H1 (cell line): ENCODE measurements around the gene UBE2E1. TPM values are rescaled to one million over a fixed set of nuclear protein-coding genes. Genes with fewer than 3 reads are reported as not detected.

Experiments
- CHD2 ChIP-seq: IDR thresholded peaks from 2 replicates; pipeline ENCODE4 v1.6.1; 2012; ENCODE audit warnings: low read length, improper control_type of control experiment
- HDAC6 ChIP-seq: IDR thresholded peaks from one replicate; pipeline ENCODE4 v1.7.1; 2012; ENCODE audit warnings: low read depth, mild to moderate bottlenecking, inconsistent platforms, low read length, moderate library complexity
- POLR2A ChIP-seq, 2 experiments: IDR thresholded peaks; 1 replicate in 1 of 2; 2 replicates in 1 of 2; pipeline ENCODE4 v1.6.1; 2011; ENCODE audit warnings: low read depth in 2 of 2, low read length in 2 of 2, mild to moderate bottlenecking in 2 of 2; ENCODE audit errors: control extremely low read depth in 1 of 2
- SAP30 ChIP-seq: fragments of 300-600 bp; sonication (generic); IDR thresholded peaks from 2 replicates; pipeline ENCODE4 v1.7.1; 2012; ENCODE audit warnings: low read length, moderate library complexity, mild to moderate bottlenecking, inconsistent platforms; ENCODE audit not compliant: insufficient read depth, insufficient replicate concordance
- polyA plus RNA-seq, 7 experiments: library from polyadenylated mRNA; depleted of rRNA in 3 of 7; stranded (reverse) in 5 of 7; unstranded in 2 of 7; fragments of >200 nt in 5 of 7; fragments of 200-250 nt in 2 of 7; gene quantifications; 1 replicate in 5 of 7; 2 replicates in 1 of 7; 4 replicates in 1 of 7; pipeline versions ENCODE4 v1.2.1 to v1.2.3, GENCODE V29; 2011 to 2013; ENCODE audit warnings: missing spikeins in 2 of 7, mixed read lengths in 2 of 7
- total RNA-seq: library from RNA; stranded (reverse); fragmentation: NEBNext Ultra II Directional; extraction: Animal tissue kit (Norgen Biotek cat#: 25700); gene quantifications from 2 replicates; pipeline ENCODE4 v1.2.1, GENCODE V29; 2021

The UBE2E1 gene
- total and polyA plus RNA-seq, 2 of the 8 experiments (the other 6 are each of a cell fraction or from before 2014, with no cell fraction given), result 109 to 141 TPM

DNA sequence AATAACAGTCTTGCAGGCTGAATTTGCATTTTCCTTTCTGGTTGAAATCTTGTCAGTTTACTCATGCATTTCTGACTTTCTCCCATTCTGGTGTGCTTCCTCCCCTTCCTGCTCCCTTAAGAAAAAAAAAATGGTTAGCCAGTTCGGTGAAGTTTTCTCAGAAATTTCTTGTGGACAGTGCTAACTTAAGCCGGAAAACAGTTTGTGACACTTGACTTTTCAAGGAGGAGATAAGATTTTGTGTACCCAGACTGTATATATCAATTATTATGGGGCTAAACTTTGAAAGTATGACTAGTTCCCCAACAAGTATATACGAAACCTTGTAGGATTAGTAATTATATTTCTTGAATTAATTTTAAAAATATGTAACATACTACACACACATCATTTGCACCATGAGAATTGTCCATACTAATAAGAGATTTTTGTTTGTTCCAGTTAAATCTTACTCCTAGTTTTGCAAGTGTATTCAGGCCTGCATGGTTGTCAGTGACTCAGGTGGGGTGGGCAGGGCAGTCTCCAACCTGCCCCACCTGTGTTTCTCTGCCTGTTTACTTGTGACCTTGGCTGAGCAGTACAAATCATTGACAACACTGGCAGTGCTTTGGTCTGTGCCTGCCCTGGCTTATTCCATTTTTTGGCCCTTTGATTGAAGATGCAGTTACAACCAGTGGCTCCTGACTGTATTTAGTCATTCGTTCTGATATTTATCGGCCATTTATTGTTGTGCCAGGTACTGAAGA is 19.1 kb downstream of the UBE2E1 start (continued):
- TF ChIP-seq HDAC6, result no peak
- no peak for TF ChIP-seq CHD2
- no peak for TF ChIP-seq POLR2A (IDR thresholded peaks at IDR 0.05; ENCODE audit: control extremely low read depth in 1 of 2, low read depth in 2 of 2, low read length in 2 of 2)
- no peak for TF ChIP-seq SAP30
- TF ChIP-seq, all 59 proteins: peak for 0
